ENCODE data around the gene FAM118B.
A peak's percentile ranks its signal among the peaks of the same experiment; 100 is the strongest.

Gene FAM118B

DNA sequence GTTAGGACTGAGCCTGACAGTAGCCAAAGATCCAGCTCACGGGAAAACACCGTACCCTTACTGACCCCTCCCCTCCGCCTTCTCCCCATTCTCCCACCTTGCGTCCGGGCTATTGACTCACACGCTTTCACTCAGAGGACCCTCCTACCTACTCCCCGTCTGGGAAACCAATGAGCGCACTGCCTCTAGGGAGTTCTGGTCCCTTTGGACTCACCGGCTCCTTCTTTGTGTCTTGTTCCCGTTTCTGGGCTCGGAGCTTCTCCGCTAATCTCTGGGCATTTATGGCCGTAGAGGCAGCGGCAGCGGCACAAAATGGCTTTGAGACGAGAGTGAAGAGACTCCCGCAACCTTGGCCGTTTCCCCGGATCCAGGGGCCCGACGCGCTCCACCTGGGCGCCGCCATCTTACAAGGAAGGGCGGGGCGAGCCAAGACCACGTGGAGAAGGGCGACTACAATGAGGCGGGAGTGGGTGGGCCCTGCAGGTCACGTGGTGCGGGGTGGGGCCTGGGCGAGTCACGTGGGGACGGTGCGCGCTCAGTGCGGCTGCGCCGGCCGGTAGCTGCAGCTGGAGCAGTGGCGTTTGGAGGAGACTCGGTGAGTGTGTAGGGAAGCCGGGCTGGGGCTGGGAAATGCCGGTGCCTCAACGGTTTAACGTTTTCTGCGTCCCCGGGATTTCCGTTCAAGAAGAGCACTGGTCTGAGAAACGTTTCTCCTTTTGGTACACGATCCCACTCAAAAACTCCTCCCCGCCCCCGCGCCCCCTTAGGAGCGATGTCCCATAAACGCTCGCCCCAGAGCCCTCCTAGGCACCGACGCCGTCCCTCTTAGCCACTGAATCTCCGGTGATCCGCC lies at the start of gene FAM118B, which contains the start of gene RPUSD4:
FAM118B (plus strand) TSS at position 547 of the 853 bp plus-strand sequence. CDS start 23,220 bp downstream, outside the sequence.
RPUSD4 (minus strand) TSS at position 415 of the 853 bp plus-strand sequence; CDS start at position 403, 12 bp downstream.
- peak; percentile 99 for DNase-seq

DNA sequence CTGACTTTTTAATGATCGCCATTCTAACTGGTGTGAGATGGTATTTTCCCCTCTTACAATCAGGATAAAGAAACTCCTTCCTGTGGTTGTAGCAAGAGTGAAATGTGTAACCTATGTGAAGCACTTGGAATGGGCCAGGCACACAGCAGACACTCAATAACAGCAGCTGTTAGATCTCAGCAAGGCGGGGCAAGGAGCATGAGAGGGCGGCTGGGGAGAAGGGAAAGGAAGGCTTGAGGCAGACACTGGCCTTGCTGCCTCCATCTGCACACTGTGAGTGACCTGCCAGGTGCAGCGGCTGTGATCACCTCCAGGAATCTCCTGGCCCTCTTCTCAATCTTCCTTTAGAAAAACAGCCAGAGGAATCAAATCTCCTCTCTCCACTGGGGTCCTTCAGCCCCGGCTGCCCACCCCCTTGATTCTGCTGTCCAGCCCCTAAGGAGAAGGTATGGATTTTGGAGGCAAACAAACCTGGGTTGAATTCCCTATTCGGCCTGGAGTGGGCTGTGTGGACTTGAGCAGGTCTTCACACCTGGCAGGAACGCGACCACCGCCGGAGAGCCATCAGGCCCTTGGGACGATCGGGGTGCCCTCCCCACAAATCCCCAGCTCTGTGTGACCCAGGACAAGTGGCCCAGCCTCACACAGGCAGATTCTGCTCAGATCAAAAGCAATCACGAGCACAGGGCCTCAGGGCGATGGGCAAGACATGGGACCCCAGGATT lies 49.1 kb upstream of the FAM118B start:
- DNase-seq, result no peak

DNA sequence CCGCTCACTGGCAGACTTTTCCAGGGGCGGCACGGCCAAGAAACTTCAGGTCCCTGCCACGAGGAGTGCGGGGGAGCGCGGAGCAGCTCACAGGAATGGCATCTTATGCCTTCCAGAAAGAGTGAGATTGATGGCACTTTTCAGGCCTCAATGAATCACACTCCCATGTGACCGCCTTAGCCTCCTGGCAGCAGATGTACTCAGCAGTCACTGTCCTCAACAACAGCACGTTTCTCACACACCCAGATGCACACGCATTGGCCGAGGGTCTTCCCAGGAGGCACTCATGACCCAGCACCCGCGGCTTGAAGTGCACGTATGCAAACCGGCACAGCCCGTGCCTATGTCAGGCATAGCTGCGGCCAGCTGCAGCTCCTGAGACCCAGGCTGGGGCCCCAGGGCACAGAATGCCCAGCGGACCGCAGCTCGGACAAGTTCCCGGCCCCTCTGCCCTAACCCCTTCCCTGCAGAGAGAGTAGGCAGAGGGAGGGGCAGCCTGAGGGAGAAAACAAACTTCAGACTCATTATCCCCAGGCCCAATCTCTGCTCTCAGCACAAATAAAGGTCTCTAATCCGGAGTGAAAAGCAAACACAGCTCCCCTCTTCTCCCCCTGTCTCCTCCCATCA lies 48.4 kb upstream of the FAM118B start:
- DNase-seq, result no peak

DNA sequence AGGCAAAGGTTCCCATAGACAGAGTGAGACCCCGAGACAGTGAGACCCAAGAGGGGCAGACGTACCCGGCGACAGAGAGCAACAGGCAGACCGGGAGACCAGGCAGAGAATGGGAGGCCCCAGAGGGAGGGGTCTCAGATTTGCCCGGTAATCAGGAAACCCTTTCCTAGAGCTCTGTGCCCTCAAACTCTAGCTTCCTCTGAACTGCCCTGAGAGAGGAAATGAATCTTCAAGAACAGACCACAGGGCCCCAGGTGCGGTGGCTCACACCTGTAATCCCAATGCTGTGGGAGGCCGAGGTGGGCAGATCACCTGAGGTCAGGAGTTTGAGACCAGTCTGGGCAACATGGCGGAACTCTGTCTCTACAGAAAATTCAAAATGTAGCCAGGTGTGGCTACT lies 47.8 kb upstream of the FAM118B start:
- DNase-seq, result no peak

DNA sequence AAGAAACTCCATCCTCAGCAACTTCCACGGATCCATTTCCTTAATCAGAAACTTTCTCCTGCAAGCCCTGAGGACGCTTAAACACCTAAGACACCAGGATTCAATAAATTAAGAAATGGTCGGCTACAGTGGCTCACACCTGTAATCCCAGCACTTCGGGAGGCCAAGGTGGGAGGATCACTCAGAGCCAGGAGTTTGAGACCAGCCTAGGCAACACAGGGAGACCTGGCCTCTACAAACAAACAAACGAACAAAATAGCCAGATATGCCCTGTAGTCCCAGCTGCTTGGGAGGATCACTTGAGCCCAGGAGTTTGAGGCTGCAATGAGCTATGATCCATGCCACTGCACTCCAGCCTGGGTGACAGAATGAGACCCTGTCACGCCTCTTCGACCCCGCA lies 46.8 kb upstream of the FAM118B start:
- DNase-seq, result no peak

DNA sequence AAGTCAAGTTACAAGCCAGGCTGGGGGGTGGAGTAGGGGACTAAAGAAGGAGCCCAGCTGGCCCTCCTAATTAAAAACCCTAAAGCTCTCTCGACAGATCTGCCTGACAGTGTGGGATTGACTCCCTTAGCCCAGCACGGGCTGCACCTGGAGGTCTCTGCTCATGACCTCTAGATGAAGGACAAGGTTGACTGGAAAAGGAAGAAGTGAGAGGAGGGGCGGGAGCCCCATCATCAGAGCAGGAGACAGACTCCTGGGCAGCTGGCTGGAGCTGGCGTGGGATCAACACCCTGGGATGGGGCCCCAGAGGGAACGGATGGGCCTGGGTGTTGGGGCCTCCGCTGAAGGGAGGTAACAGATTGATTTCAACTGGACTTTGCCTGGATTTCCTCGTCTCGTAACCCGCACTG lies 46.3 kb upstream of the FAM118B start:
- DNase-seq, result no peak

DNA sequence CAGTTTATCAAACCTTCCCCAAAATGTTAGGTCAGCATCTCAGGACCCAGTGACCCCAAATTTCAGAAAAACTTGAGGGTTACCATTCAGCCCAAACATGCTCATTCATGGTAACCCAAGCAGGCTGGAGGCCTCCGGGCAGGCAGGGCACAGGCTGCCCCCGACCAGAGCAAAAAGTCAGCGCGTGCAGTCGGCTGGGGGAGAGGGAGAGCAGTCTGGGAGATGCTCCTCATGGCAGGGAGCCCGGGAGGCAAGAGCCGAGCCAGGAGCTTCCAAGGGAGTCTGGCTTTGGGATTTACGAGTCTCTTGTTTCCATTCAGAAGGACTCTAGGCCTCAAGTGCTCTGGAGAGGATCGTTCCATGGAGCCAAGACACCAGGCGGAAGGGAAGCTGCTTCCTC lies 45.8 kb upstream of the FAM118B start:
- no peak for DNase-seq

DNA sequence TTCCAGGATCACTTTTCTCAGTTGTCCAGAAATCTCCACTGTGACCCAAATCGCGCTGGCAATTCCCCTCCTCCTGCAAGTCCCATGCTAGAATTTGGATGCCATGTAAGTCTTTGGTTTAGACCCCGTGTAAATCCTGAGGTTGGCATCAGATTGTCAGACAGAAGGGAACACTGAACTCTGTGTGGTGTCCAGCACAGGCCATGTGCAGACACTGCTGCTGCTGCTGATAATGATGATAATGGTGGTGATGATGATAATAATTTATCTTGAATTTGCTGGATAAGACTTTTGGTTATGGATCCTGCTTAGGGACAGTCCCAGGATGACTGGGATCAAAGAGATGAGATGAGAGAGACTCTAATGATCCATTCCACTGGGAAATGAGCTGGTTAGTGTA lies 45.2 kb upstream of the FAM118B start:
- DNase-seq, result no peak

DNA sequence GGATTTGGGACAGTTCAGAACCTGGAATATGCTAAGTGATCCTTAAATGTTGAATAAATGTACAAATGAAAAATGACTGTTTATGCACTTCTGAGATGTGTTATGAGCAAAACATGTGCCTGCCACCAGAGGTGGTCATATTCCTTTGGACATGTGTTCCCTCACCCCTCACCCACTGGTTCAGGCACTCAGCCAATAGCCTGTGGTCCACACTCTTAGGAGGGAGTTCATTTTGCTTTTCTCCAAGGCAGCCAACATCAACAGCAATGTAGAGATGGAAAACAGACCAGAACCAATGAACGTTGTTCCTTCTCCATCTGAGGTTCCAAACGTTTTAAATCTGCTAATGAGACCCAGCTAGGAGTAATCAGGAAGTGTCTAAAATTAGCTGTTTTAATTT lies 44.1 kb upstream of the FAM118B start:
- no peak for DNase-seq

DNA sequence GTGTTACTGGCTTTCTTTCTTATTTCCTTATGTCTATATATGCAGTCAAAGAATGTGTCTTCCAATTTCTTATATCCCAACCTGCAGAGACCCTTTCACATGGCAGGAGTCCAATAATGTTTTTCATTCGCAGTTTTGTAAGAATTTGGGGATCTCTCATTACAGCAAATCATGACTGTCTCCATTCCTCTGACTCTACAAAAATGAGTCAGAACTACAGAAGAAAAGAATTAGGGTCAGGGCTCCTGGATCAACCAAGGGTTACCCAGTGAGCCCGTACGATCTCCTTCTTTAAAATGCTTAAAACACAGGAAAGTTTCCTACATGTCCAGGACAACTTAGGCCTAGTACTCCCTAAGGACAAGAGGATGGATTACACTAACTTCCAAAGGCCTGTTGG lies 42.3 kb upstream of the FAM118B start:
- DNase-seq, result no peak

DNA sequence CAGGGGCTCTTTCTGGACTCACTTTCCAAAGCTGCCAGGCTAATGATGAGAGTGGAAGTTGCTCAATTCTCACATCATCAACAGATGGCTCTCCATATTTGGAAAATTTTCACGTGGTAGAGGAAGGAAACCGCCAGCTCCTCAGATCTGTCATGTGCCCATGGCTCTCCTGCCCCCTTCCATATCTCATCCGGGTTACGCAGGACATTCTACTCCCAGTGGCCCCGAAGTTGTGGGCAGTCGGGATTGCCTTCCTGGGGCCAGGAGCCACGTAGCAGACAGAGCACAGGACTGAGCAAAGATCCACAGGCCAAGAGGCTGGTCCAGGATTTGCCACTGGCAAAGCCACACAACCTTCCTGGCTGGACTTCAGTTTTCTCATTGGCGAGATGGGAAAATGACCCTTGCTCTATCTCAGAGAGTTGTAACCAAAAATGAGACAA lies 39.0 kb upstream of the FAM118B start:
- DNase-seq, result no peak

DNA sequence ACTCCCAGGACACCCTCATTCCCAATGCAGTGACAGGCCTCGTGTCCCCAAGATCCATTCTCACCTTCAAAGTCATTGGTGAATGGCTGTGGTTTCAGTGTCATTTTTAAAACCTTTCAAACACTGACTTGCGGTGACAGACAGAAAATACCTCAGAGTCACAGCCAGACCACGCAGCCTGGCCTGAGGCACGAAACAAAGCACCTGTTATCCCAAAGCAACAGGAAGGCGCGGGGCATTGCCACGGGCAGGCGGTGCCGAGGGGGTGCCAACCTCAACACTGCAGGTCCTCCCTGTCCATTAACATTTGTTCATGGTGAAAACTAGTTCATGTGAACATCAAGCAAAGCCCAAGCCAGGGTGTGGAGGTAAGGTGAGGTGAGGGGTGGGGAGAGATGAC lies 38.3 kb upstream of the FAM118B start:
- no peak for DNase-seq

DNA sequence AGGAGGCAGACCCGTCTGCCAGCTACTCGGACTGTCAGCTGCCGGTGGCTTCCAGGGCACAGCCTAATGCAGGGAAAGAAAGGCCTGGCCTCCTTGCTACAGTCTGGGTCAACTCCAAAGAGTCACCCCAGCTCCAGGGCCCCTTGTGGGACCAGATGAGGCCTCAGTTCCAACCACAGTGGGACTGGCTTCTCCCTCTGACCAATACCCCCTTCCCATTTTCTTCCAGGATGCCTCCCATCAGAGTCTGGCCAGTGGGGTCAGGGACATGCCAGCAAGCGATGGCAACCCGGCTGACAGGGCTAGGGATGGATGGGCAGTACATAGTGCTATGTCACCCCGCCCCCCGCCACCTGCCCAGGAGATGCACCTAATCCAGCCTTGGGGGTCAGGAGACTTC lies 36.8 kb upstream of the FAM118B start:
- no peak for DNase-seq

DNA sequence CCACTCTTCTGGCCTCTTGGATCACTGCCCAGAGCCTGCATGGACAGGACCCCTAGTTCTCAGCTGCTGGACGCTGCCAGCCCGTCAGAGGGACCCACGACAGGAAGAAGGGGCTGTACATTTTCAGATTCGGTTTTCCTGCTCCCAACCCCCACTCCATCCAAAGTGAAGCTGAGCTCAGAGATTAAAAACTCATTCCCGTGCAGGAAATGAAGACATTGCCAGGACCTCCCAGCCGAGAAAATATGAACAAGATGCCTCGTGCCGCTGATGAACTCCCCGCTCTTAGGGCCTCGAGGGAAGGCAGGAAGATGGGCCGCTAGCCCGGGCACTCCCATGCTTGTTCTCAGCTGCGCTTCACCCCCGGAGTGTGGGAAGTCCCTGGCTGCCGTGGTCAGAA lies 36.2 kb upstream of the FAM118B start:
- DNase-seq, result no peak

DNA sequence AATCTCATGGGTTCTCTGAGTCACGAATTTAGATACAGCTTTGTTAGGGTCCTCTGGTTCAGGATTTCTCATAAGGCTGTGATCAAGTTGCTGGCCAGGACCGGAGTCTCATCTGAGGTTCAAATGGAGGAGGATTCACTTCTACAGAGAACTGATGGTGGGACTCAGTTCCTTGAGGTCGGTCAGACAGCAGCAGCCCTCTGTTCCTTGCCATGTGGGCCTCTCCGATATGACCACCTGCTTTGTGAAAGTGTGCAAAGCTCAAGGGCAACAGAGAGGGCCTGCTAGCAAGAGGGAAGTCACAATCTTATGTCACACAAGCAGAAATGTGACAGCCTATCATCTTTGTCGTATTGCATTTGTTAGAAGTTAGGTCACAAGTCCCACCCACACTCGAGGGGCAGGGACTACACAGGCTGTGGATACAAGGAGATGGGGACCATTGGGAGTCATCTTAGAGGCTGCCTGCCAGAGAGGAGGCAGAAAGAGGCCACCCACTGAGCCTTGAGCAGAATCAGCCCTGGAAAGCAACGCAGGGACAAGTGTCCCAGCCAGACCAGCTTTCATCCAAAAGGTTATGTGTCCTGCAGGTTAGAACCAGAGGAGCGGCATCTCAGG lies 34.6 kb upstream of the FAM118B start:
- DNase-seq, result no peak

DNA sequence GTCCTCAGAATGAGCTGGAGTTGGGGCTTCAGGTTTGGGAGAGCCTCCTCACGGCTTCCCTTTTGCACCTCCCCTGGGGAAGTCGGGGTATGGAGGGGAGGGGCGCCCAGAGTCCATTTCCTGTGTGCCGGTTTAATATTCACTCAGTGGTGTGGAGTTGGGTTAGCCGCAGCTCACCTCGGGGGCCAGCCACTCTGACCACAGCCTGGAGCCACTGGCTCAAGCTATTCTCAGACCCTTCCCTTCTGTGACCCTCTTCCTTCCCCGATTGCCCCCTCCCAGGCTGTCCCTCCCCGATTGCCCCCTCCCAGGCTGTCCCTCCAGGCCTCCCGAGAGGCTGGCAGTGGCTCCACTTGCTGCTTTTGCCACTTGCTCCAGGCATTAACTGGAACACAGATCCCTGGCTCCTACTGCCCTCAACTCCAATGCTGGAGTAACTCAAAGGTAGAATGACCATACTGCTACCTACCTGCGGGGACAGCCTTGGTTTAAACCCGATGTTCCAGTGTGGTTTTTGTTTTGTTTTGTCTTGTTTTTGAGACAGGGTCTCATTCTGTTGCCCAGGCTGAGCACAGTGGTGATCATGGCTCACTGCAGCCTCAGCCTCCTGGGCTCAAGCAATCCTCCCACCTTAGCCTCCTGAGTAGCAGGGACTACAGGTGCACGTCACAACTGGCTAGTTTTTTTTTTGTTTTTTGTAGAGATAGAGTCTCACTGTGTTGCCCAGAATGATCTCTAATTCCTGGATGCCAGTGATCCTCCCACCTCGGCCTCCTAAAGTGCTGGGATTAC lies 29.4 kb upstream of the FAM118B start:
- DNase-seq, result no peak

DNA sequence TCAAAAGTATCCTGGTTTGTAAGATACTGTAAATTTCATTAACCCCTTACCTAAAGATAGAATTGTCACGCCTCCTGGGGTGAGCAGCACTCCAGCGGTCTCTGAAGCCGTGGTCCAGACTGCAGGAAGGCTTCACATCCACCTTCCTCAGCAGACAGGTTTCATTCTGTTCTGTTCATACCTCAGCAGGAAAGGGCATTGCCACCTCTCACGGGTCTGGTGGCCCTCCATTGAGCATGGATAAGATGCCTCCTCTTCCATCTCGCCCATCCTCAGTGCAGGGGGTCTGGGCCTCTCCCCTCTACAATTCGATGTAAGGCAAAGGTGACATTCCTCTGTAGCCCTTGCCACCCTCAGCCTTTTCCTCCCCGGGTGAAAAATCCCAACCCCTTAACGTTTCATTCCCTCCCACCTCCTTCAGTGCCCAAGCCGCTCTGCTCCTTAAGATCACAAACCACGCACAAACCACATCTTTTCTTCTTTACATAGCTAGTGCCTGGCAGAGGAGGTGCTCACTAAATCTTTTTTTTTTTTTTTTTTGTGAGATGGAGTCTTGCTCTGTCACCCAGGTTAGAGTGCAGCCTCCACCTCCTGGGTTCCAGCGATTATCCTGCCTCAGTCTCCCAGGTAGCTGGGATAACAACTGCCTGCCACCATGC lies 28.7 kb upstream of the FAM118B start:
- no peak for DNase-seq

DNA sequence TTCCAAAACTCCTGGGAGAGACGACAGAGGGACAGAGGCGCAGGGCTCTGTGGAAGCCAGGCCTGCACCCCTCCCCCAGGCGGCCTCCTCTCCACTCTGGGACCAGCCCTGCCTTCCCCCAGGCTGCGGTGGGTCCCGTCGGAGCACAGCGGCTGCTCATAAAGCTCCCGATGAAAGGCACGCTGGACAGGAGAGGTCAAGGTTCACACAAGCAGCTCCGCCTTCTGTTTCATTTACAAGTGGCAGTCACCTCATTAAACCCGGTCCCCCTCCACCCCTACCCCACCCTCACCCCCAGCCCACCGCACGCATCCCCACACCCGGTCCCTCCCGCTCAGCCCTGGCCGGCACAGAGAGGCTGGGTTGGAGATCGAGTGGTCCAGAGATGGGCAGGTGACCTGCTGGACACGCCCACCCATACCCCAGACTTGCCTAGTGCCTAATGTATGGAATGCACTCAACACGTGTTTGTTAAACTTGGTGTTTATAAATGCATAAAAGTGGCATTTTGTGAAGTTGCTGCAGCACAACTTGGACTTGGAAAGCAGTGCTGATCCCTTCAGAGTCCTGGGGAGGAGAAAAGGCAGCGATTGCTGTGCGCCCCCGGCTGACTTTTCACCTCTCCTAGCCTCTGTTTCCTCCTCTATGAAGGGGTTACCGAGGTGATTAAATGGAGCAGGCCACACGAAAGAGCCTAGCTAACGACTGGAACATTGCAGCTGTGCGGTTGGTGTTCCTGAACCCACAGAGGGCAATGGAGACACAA lies 26.1 kb upstream of the FAM118B start:
- no peak for DNase-seq

DNA sequence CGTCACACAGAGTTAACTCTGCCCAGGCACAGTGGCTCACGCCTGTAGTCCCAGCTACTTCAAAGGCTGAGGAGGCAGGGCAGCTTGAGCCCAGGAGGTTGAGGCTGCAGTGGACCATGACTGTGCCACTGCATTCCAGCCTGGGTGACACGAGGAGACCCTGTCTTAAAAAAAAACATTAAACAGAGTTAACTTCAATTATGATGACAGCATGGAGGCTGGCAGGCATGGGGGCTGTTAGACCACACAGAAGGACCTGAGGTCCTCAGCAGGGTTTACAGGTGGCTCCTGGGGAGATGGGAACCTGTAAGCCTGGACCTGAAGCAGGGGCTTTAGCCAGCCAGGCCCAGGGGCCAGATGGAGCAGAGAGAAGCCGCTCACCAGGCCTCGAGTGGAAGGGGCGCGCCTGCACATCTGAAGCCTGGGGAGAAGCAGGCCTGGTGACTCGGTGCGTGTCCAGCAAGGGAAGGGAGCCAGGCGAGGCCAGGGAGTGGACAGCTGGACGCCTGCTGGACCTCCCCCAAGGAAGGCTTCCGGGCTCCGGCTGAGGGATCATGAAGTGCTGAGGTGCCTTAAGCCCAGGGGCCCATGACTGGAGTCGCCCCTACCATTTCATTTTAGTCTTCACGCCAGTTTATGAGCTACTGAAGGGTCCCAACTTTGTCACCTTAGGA lies 25.4 kb upstream of the FAM118B start:
- DNase-seq, result no peak

All from stimulated activated CD4-positive, alpha-beta T cell treated with anti-CD3 and anti-CD28 coated beads, Interleukin-2, amount 100 ng/mL, for 24 hours (primary cell).